AG09319 (cell line): ENCODE measurements around the gene TRNP1.

Source experiments
- DNase-seq: peaks from one replicate; pipeline ENCODE4 v3.0.0-alpha.2; 2010; ENCODE audit warnings: low read depth; ENCODE audit errors: extremely low read depth
- CTCF ChIP-seq: IDR thresholded peaks from 2 replicates; pipeline ENCODE4 v1.5.1; 2011; ENCODE audit warnings: low read depth, mild to moderate bottlenecking, inconsistent platforms, low read length, moderate library complexity

TRNP1 gene

GRCh38 chr1:27032119-27032461 lies 38.6 kb downstream of the TRNP1 start:
- no peak for TF ChIP-seq CTCF
- no peak for DNase-seq

GRCh38 chr1:27033043-27033746 lies 39.7 kb downstream of the TRNP1 start:
- DNase-seq, result no peak

GRCh38 chr1:27035344-27035743 lies 41.9 kb downstream of the TRNP1 start:
- DNase-seq, result no peak
- no peak for TF ChIP-seq CTCF

More at GRCh38 chr1:27033043-27033746, 39.7 kb downstream of the TRNP1 start:
- TF ChIP-seq CTCF, result no peak

GRCh38 chr1:27036718-27037117 lies 43.2 kb downstream of the TRNP1 start:
- no peak for DNase-seq
- no peak for TF ChIP-seq CTCF

GRCh38 chr1:27037518-27037917 lies 44.0 kb downstream of the TRNP1 start:
- DNase-seq, result no peak
- no peak for TF ChIP-seq CTCF

GRCh38 chr1:27038020-27038419 lies 44.5 kb downstream of the TRNP1 start:
- no peak for DNase-seq

GRCh38 chr1:27042670-27043069 lies 49.2 kb downstream of the TRNP1 start:
- DNase-seq, result no peak
- TF ChIP-seq CTCF, result no peak

More at GRCh38 chr1:27038020-27038419, 44.5 kb downstream of the TRNP1 start:
- TF ChIP-seq CTCF, result no peak
